Gastroesophageal sphincter (tissue), 3 donors: ENCODE measurements around the gene HS6ST3.

Experiments
- EP300 ChIP-seq: sonication (generic); formaldehyde crosslinking; IDR thresholded peaks from one replicate; pipeline ENCODE4 v1.6.1; 2017; ENCODE audit warnings: antibody characterized with exemption, mild to moderate bottlenecking
- POLR2A ChIP-seq, 2 donors: fragments of 450-650 bp; IDR thresholded peaks; one replicate each; pipeline ENCODE4 v1.6.1; 2017; ENCODE audit warnings: antibody characterized with exemption in 2 of 2, mild to moderate bottlenecking in 2 of 2, moderate library complexity in 1 of 2
- POLR2AphosphoS5 ChIP-seq: sonication (generic); formaldehyde crosslinking; IDR thresholded peaks from one replicate; pipeline ENCODE4 v1.6.1; 2017; ENCODE audit warnings: antibody characterized with exemption
- TF ChIP-seq, protein P1 (sequence below), 4 experiments: fragments of 200-600 bp in 2 of 4; fragments of 450-650 bp in 2 of 4; sonication (generic) in 1 of 4; IDR thresholded peaks; one replicate each; pipeline ENCODE4 v1.5.1; 2017 to 2019; ENCODE audit warnings: antibody characterized with exemption in 4 of 4, mild to moderate bottlenecking in 2 of 4, moderate library complexity in 2 of 4

- TF ChIP-seq, protein P1, sequence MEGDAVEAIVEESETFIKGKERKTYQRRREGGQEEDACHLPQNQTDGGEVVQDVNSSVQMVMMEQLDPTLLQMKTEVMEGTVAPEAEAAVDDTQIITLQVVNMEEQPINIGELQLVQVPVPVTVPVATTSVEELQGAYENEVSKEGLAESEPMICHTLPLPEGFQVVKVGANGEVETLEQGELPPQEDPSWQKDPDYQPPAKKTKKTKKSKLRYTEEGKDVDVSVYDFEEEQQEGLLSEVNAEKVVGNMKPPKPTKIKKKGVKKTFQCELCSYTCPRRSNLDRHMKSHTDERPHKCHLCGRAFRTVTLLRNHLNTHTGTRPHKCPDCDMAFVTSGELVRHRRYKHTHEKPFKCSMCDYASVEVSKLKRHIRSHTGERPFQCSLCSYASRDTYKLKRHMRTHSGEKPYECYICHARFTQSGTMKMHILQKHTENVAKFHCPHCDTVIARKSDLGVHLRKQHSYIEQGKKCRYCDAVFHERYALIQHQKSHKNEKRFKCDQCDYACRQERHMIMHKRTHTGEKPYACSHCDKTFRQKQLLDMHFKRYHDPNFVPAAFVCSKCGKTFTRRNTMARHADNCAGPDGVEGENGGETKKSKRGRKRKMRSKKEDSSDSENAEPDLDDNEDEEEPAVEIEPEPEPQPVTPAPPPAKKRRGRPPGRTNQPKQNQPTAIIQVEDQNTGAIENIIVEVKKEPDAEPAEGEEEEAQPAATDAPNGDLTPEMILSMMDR (IDR thresholded peaks at IDR 0.05) = no peak
- TF ChIP-seq POLR2AphosphoS5 (no peak), POLR2A (IDR thresholded peaks at IDR 0.05) (no peak), EP300 (no peak)
Observed at GRCh38 chr13:96284971-96285370, 195.1 kb downstream of the HS6ST3 start.
